ENCODE measurements around the gene CCNL2.

The CCNL2 gene

GRCh38 chr1:1340791-1341548, 58.2 kb downstream of the CCNL2 start:
- DNase-seq, result no peak

- no peak for DNase-seq
Measured at GRCh38 chr1:1340185-1340584, 59.0 kb downstream of the CCNL2 start.

DNA sequence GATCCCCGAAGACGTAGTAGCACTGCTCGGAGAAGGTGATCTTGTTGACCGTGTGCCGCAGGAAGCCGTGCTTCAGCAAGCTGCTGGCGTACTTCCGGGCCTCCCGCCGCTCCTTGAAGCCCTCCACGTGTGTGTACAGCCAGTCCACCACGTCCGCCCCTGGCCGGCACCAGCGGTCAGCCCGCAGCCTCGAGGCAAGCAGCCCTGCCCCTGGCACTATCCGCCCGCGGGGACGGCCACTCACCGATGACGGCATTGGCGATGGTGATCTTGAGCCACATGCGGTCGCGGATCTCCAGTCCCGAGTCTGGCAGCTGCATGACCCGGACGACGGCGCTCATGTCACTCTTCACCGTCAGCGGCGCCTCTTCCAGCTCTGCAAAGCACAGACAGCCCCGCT, 60.9 kb downstream of the CCNL2 start:
- no peak for DNase-seq

DNA sequence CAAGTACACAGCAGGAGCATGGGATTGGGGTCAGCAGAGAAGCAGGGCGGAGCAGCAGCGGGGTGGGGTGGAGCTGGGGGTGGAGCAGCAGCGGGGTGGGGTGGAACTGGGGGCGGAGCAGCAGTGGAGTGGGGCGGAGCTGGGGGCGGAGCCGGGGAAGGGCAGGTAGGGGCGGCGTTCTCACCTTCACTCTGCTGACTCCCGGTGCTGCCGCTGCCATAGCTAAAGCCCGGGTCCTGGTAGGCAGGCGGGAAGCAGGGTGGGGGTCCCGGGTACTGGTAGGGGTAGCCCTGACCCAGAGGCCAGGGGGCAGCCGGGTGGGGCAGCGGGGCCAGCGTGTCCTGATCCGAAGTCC, 61.4 kb downstream of the CCNL2 start:
- DNase-seq, result no peak

- DNase-seq, result no peak
Measured at GRCh38 chr1:1336931-1337792, 62.0 kb downstream of the CCNL2 start.

- DNase-seq, result no peak
Measured at GRCh38 chr1:1336446-1336845, 62.7 kb downstream of the CCNL2 start.

- DNase-seq, result no peak
Measured at GRCh38 chr1:1335792-1336248, 63.3 kb downstream of the CCNL2 start.

All from suppressor macrophage treated with lipopolysaccharide for 4 hours (primary cell).